ENCODE data around the gene MISP.
"Not testable (repeated sequence)": the region's sequence is repeated elsewhere in the genome, so short reads cannot be mapped to it uniquely, and the experiment has no call there.

The MISP gene

DNA sequence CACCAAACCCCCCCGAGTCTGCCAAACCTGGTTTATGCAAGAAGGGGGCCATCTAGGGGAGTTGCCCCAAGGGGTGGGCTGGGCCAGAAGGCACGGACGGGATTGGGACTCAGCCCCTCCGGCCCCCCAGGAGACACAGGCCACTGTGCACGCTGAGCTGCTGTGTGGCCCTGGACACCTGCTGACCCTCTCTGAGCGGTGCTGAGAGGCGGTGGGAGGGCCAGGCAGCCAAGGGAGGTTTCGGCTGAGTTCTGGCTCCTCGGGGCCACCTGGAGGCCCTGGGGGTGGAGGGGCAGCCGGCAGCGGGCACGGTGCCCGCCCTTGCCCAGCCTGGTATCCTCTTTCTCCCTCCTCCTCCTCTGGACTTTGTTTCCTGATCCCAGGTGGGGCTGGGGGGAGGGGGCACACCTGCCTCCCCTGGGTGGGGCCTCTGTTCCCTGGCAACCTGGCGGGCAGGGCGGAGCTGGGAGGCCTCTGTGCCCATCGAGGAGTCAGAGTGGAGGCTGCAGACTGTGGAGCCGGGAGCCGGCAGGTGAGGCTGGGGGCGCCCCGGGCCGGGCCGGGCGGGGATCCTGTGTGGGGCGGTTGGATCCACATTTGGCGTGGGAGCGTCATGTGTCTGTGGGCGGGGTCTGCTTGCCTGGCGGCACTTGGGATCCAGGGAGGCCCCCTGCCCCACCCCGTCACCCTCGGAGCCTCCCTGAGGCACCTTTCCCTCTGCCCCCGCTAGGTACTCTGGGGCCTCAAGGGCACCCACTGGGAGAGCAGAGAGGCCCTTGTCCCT lies at the start of gene MISP:
MISP (plus strand) TSS at position 473 of the 784 bp plus-strand sequence. CDS start 5,835 bp downstream, outside the sequence.
- no peak for DNase-seq

DNA sequence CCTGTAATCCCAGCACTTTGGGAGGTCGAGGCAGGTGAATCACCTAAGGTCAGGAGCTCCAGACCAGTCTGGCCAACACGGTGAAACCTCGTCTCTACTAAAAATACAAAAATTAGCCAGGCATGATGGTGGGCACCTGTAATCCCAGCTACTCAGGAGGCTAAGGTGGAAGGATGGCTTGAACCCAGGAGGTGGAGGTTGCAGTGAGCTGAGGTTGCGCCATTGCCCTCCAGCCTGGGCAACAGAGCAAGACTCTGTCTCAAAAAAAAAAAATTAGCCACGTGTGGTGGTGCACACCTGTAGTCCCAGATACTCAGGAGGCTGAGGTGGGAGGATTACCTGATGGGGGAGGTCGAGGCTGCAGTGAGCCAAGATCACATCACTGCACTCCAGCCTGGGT lies 48.1 kb upstream of the MISP start:
- not testable (repeated sequence) for DNase-seq

DNA sequence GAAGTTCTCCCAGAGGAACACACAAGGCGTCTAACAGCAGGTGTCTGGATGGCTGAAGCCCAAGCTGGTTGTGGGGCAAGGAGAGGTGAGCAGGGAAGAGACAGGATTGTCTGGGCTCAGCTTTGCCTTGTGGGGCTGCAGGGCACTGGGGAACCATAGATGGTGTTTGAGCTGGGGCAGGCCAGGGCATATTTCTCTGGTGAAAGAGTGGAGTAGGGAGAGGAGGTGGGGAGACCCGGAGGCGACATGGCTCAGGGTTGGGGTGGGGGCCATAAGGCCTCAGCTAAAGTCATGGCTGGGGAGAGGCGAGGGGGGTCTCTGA lies 47.6 kb upstream of the MISP start:
- DNase-seq = no peak

GRCh38 chr19:703651-704446 lies 47.1 kb upstream of the MISP start:
- DNase-seq = peak; percentile 68 to 76

DNA sequence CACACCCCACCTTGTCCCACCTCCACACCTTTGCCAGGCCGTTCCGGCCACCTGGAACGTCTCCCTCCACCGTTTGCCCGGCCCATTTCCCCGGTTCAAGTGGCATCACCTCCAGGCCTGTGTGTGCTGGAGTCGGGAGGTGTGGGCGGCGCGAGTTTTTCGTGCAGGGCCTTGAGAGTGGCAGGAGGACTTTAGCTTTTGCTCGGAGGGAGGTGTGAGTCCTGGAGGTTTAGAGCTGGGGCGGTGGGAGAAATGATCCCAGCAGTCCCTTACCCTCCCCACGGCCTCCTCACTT lies 46.5 kb upstream of the MISP start:
- no peak for DNase-seq

GRCh38 chr19:708154-709143 lies 42.5 kb upstream of the MISP start, which contains the start of gene PALM:
Gene PALM, plus strand, starts transcription at chr19:708935. Its CDS starts 212 bp downstream, at chr19:709147.
- DNase-seq = no peak

DNA sequence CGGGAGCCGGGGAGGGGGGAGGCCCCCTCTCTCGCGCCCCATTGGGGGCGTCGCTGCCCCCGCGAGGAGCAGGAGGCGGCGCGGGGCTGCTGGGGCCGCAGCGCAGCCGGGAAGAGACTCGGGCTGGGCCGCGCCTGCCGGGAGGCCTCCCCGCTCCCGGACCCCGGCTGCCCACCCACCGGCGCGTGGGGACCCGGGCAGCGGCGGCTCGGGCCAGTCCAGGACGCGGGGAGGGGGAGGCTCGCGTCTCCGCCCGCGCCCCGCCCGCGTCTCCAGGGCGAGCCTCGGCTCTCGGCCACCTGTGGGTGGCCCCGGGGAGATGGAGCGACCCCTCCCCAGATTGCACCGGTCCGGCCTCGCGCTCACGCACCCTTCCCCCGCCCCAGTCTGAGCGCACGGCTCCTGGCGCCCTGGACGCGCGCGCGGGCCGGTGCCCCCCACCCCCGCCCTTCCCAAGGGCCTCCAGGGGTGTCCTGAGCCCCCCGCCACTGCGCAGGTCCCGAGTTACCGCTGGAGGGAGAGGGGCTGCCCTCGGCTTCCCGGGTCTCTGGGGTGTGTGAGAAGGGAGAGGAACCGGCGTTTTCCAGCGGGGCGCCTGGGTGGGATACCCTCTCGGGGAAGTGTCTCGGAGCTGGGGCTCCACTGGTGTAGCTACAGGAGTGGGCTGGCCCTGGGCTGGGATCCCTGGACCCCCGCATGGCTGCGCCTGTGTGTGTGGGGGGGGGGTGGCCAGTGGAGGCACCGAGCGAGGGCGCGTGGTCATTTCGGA lies 41.5 kb upstream of the MISP start:
- DNase-seq = no peak

DNA sequence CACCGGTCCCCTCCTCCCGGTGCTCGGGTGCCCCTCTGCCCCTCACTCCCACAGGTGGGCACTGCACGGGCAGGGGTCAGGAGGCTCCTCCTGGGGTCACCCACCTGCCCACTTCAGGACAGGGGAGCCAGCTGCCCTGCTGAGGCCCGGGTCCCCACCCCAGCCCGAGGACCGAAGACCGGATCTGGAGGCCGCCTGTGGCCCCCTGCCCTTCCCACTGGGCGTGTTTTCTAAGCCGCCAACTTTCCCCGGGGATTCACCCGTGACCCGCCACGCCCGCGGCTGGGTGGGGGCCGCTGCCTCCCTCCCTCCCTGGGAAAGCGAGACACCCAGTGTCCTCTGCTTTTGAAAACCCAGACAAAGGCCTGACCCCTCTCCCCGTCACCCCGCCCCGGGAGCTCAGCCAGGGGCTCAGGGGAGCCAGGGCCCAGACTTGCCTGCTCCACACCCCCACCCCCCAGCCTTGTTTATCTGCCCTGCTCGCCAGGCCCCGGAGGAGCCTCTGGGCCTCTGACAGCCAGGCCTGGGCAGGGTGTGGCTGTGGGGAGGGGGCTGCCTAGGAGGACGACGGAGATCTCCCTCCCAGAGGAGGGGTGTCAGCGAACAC lies 40.8 kb upstream of the MISP start:
- DNase-seq = no peak

GRCh38 chr19:710767-711166 lies 40.1 kb upstream of the MISP start:
- no peak for DNase-seq

DNA sequence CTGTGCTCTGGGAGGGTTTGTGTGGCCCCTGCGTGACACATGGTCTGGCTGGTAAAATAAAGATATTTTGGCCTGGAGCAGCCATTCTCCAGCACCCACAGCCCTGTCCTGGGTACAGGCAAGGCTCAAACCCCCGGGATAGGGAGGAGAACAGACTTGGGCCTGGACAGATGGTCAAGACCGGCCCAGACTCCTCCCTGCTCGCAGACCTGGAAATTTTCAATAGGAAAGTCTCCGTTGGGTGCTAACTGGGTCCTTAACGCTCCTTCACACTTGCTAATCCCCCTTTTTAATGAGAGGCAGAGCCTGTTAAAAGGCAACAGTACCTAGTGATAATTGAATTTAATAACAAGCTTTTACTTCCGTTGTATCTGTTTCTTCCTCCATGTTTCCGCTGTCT lies 39.7 kb upstream of the MISP start:
- no peak for DNase-seq

DNA sequence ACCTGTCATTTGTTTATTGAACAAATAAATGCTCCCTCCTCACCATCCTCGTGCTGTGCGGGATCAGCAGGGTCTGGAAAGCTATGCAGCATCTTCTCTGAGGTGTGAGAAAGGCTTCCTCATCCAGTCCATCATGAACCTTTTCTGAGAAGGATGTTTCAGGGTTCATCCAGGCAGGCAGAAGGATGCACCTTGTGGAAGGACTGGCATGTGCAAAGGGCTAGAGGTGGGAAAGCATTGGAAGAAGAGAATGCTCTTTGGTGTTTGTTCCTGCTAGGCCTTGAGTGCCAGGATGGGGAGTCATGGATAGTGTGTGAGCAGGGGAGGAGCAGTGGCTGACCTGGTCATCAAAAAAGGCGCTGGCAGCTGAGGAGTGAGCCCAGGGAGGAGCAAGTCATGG lies 35.6 kb upstream of the MISP start:
- DNase-seq = no peak

DNA sequence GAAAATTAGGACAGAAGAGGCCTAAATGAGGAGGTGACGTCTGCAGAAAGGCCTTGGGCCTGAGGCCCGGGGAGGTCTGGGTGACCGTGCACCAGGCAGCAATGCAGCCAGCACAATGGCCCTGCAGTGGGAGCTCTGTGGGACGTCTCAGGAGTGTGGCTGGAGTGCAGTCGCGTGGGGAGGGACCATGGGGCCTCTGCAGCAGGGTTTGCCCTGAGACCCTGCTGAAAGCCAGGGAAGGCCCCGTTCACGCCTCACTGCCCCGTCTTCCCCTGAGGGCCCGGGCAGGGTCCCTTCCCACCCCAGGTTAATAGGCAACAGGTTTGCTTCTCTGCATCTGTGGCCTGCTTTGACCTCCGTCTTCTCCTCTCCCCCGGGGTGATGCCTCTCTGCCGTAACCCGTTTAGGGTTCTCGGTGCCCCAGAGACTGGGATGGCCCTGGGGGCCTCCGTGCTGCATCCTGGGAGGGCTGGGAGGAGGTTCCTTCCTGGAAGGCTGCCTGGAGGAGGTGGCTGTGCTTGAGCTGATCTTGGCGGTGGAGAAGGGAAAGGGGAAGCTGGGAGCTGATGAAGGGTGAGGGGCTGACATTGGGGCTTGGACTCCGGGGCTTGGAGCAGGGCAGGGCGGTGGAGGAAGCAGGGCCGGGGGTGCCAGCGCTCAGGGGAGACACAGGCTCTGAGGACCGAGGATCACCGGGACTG lies 32.5 kb upstream of the MISP start:
- DNase-seq = no peak

DNA sequence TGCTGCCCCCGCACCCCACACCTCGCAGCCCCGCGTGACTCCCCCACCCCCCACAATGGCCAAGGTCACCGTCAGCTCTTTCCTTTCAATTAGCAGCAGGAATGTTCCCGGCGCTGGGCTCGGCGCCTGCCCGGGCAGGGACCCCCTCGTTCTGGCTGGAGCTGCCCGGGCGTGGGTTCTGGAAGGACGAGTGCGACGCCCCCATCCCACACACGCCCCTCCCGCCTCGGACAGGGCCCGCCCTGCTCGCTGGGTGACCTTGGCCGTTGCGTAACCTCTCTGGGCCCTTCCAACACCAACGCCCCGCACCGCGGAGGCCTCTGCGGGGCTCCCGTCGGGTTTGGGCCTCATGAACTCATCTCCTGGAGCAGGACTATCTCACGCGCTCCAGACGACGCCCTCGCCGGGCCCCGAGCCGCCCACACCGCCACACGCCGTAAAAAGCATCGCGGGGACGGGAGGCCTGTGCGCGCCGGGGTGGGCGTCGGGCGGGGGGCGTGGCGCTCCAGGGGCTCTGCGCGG lies 31.9 kb upstream of the MISP start:
- no peak for DNase-seq

DNA sequence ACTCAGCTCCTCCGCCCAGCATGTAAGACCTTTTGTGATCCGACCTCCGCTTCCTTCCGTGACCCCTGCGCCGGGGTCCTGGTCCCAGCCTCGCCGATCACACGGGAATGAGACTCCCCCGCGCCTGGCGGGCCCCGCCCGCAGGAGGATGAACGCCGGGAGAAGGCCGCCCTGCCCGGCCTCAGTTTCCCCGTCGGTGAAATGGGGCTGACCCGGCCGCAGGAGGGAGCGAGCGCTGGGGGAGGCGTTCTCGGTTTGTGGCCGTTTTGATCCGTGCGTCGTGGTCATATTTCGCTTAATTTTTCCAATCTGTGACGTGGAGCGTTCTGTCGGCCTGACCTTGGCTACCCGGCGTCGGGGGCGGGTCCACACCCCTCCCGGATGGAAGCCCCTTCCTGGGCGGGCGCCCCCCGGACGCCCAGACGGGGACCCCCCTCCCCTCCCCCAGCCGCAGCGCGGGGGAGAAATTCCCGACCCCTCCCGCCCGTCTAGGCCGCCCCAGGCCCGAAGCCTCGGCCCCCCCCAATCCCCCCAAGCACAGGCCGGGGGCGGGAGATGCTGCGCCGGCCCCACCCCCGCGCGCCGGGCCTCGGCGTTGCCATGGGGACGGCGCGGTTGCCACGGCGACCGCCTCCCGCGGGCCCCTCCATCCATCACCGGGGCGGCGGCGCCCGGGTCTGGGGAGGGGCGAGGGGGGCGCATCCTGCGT lies 31.1 kb upstream of the MISP start:
- DNase-seq = no peak

DNA sequence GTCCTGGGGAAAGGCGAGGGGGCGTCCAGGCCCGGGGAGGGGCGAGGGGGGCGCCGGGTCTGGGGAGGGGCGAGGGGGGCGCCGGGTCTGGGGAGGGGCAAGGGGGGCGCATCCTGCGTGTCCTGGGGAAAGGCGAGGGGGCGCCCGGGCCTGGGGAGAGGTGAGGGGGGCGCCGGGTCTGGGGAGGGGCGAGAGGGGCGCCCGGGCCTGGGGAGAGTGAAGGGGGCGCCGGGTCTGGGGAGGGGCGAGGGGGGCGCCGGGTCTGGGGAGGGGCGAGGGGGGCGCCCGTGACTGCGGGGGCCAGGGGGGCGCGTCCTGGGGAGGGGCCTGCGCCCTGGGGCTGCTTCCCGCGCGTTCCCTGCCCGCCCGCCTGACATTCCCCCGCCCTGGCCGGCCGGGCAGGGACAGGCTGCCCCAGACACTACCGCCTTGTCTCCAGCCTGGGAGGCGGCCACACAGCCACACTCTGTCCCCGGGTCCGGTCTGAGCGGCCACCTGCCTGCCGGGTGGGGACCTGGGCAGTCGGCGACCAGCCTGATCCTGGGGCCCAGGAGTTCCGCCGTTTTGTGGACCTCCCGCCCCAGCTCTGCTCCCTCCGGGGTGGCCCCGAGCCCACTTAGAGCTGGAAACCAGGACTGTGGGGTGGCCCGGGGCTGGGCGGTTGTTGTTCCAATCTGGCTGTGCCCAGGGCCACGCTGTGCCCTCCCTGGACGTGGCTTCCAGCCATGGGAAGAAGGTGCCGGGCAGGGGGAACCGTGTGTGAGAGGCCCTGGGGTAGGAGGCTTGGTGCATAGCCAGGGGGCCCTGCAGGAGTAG lies 30.4 kb upstream of the MISP start:
- no peak for DNase-seq

- DNase-seq = no peak
Measured at GRCh38 chr19:722553-723101, 28.3 kb upstream of the MISP start.

DNA sequence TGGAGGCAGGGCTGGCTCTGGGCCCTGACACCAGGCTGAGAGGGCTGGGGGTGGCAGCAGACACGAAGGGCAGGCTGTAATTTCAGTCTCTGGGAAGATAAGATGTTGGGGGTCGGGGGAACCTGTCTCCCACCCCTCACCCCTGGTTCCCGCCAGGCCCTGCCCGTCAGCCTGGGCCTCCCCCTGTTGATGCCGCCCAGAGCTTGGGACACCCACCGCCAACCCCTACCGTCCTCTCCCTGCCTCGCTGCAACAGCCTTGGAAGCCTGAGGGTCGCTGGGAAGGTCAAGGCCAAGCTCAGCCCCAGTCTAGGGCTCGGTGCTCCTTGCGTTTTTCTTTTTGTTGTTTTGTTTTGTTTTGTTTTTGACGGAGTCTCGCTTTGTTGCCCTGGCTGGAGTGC lies 27.7 kb upstream of the MISP start:
- DNase-seq = no peak

GRCh38 chr19:723714-724113 lies 27.2 kb upstream of the MISP start:
- no peak for DNase-seq

GRCh38 chr19:725461-726089 lies 25.3 kb upstream of the MISP start:
- no peak for DNase-seq
